Medulla oblongata (tissue), 1 donor: ENCODE results near the gene ZNF214.
"Not testable (repeated sequence)": the region's sequence is repeated elsewhere in the genome, so short reads cannot be mapped to it uniquely, and the experiment has no call there.

Source experiments
- DNase-seq: peaks from one replicate; pipeline ENCODE4 v3.0.0-alpha.2; 2015; ENCODE audit errors: extremely low spot score

Gene ZNF214

GRCh38 chr11:6988506-6988905 is 31.6 kb downstream of the ZNF214 start:
- DNase-seq = no peak

GRCh38 chr11:6986487-6986886 is 33.7 kb downstream of the ZNF214 start:
- DNase-seq = no peak

- no peak for DNase-seq
These were observed 40.8 kb downstream of the ZNF214 start for GRCh38 chr11:6979365-6979764.

- DNase-seq = not testable (repeated sequence)
These were observed 50.3 kb downstream of the ZNF214 start for GRCh38 chr11:6969854-6970253.

GRCh38 chr11:6968816-6969215 is 51.3 kb downstream of the ZNF214 start:
- DNase-seq = no peak

GRCh38 chr11:6962673-6963072 is 57.5 kb downstream of the ZNF214 start:
- no peak for DNase-seq

GRCh38 chr11:6962141-6962540 is 58.0 kb downstream of the ZNF214 start:
- DNase-seq = no peak

- DNase-seq = not testable (repeated sequence)
These were observed 65.9 kb downstream of the ZNF214 start for GRCh38 chr11:6954248-6954647.
